HepG2 (cell line): Measurements from ENCODE around the gene LRRC55. TPM values are rescaled to one million over a fixed set of nuclear protein-coding genes. Genes with fewer than 3 reads are reported as not detected.

Experiments used
- ATAC-seq: fragments of 200-7000 bp; cut with Tn5 transposase; 3 replicates; pipeline ENCODE4 v1.9.1; 2020; ENCODE audit warnings: mild to moderate bottlenecking, moderate library complexity
- BruUV-seq: library from RNA; stranded (reverse); fragments of 400-500 nt; replicated peaks from 2 replicates; lab custom pipeline; 2021; lab: Mats Ljungman, UMichigan
- CTCF ChIA-PET: fragments of 300-600 bp; formaldehyde crosslinking; extraction: SDS; loops from one replicate; lab custom pipeline; 2021; ENCODE audit warnings: low total read pairs, inconsistent platforms, low intra/inter-chr PET ratio; lab: Yijun Ruan, JAX
- POLR2A ChIA-PET: fragments of 350-600 bp; sonication (Branson Sonifier 250); formaldehyde crosslinking; loops from one replicate; lab custom pipeline; 2020; ENCODE audit warnings: antibody characterized with exemption, inconsistent platforms; lab: Yijun Ruan, JAX
- DNase-seq: peaks from one replicate; pipeline ENCODE4 v3.0.0-alpha.2; 2015; ENCODE audit warnings: low spot score
- FAIRE-seq: peaks from 3 replicates; lab custom pipeline; 2011; peaks lifted over from hg19 to GRCh38; lab: Jason Lieb, UNC
- H2AFZ ChIP-seq: one replicate; pipeline ENCODE4 v1.6.1; 2011; ENCODE audit warnings: low read length, inconsistent platforms
- H3K27ac ChIP-seq: fragments of 300-600 bp; 3 replicates; pipeline ENCODE4 v1.8.0; 2011; ENCODE audit warnings: mixed run types, mild to moderate bottlenecking, mixed read lengths, low read length, inconsistent platforms; ENCODE audit not compliant: insufficient read depth; ENCODE audit errors: extremely low read length
- H3K27me3 ChIP-seq, 2 experiments: fragments of 200-600 bp in 1 of 2; 2 replicates in 1 of 2; 3 replicates in 1 of 2; pipeline versions ENCODE4 v1.6.0 to v1.8.0; 2011; ENCODE audit warnings: low read length in 2 of 2, mild to moderate bottlenecking in 2 of 2, moderate library complexity in 2 of 2, inconsistent platforms in 1 of 2; ENCODE audit not compliant: insufficient read depth in 2 of 2, control insufficient read depth in 1 of 2
- H3K36me3 ChIP-seq, 2 experiments: fragments of 200-600 bp in 1 of 2; replicated peaks in 1 of 2; 2 replicates in 1 of 2; 3 replicates in 1 of 2; pipeline versions ENCODE4 v1.5.1 to v1.8.0; 2011; ENCODE audit warnings: low read length in 2 of 2, inconsistent platforms in 1 of 2; ENCODE audit not compliant: insufficient read depth in 2 of 2, control insufficient read depth in 1 of 2
- H3K4me1 ChIP-seq: 2 replicates; pipeline ENCODE4 v1.5.1; 2012; ENCODE audit warnings: low read length, inconsistent platforms; ENCODE audit not compliant: insufficient read depth
- H3K4me2 ChIP-seq: 2 replicates; pipeline ENCODE4 v1.6.0; 2011; ENCODE audit warnings: low read depth, low read length, inconsistent platforms
- H3K4me3 ChIP-seq, 3 experiments: fragments of 200-600 bp in 1 of 3; sonication (generic), shearing (Covaris generic) in 1 of 3; replicated peaks in 1 of 3; 2 replicates each; pipeline ENCODE4 v1.5.1; 2011 to 2016; ENCODE audit warnings: low read length in 3 of 3, inconsistent platforms in 2 of 3, low read depth in 2 of 3, mild to moderate bottlenecking in 2 of 3, control low read depth in 1 of 3, mixed read lengths in 1 of 3; ENCODE audit not compliant: insufficient read depth in 1 of 3
- H3K79me2 ChIP-seq: one replicate; pipeline ENCODE4 v1.6.1; 2011; ENCODE audit warnings: low read length, inconsistent platforms; ENCODE audit not compliant: insufficient read depth
- H3K9ac ChIP-seq: 2 replicates; pipeline ENCODE4 v1.6.0; 2011; ENCODE audit warnings: mild to moderate bottlenecking, low read depth, low read length, inconsistent platforms; ENCODE audit not compliant: insufficient read depth
- H3K9me3 ChIP-seq: 2 replicates; pipeline ENCODE4 v1.5.1; 2012; ENCODE audit warnings: mild to moderate bottlenecking, low read length
- H4K20me1 ChIP-seq: 2 replicates; pipeline ENCODE4 v1.6.0; 2011; ENCODE audit warnings: inconsistent platforms, mild to moderate bottlenecking, low read length, moderate library complexity; ENCODE audit not compliant: insufficient read depth
- EED ChIP-seq: sonication (generic); formaldehyde crosslinking; IDR thresholded peaks from 2 replicates; pipeline ENCODE4 v1.5.0; 2020; ENCODE audit warnings: mild to moderate bottlenecking, missing genetic modification reagents
- FLYWCH1 ChIP-seq: sonication (generic); formaldehyde crosslinking; IDR thresholded peaks from 2 replicates; pipeline ENCODE4 v1.8.1; 2023; ENCODE audit warnings: mild to moderate bottlenecking, missing genetic modification reagents
- GZF1 ChIP-seq: sonication (generic); formaldehyde crosslinking; IDR thresholded peaks from 2 replicates; pipeline ENCODE4 v1.5.1; 2020; ENCODE audit warnings: mild to moderate bottlenecking, missing genetic modification reagents
- HBP1 ChIP-seq: IDR thresholded peaks from 2 replicates; pipeline ENCODE4 v1.6.1; 2016; ENCODE audit warnings: low read depth, control low read depth
- KLF16 ChIP-seq, 2 experiments: sonication (generic) in 1 of 2; formaldehyde crosslinking in 1 of 2; IDR thresholded peaks; 2 replicates each; pipeline versions ENCODE4 v1.6.1 to v1.8.0; 2016 to 2023; ENCODE audit warnings: missing genetic modification reagents in 2 of 2, missing compliant biosample characterization in 1 of 2
- MAFK ChIP-seq, 2 experiments: IDR thresholded peaks in 1 of 2; conservative IDR thresholded peaks in 1 of 2; 2 replicates each; pipeline ENCODE4 v1.6.1; 2011; ENCODE audit warnings: improper control_type of control experiment in 2 of 2, low read length in 2 of 2
- NFYC ChIP-seq: IDR thresholded peaks from 2 replicates; pipeline ENCODE4 v1.6.1; 2016; ENCODE audit warnings: missing genetic modification reagents, missing compliant biosample characterization
- STAT6 ChIP-seq: sonication (generic); formaldehyde crosslinking; IDR thresholded peaks from 2 replicates; pipeline ENCODE4 v1.4.0; 2020; ENCODE audit warnings: missing genetic modification reagents, mild to moderate bottlenecking, borderline replicate concordance
- TAF1 ChIP-seq: sonication (generic); formaldehyde crosslinking; IDR thresholded peaks from 2 replicates; pipeline ENCODE4 v1.4.0; 2020; ENCODE audit warnings: missing genetic modification reagents
- TCF12 ChIP-seq, 2 experiments: fragments of 450-650 bp in 1 of 2; sonication (generic) in 1 of 2; formaldehyde crosslinking in 1 of 2; IDR thresholded peaks; 2 replicates each; pipeline versions ENCODE4 v1.6.1 to v1.8.0; 2017 to 2022; ENCODE audit warnings: antibody characterized with exemption in 1 of 2, mild to moderate bottlenecking in 1 of 2, missing genetic modification reagents in 1 of 2, moderate library complexity in 1 of 2
- ZBTB20 ChIP-seq: sonication (generic); formaldehyde crosslinking; IDR thresholded peaks from 2 replicates; pipeline ENCODE4 v1.8.1; 2023; ENCODE audit warnings: missing genetic modification reagents, low read depth, mild to moderate bottlenecking, borderline replicate concordance
- WGBS: methylation state at CpG from one replicate; pipeline ENCODE4 v1.1.6; 2017; ENCODE audit warnings: low lambda C conversion rate; 5-methylcytosine and 5-hydroxymethylcytosine counted together
- in situ Hi-C: cut with HindIII; loops from 2 replicates; pipeline ENCODE4 v1.10.0; 2017; ENCODE audit warnings: low pct_unique_long_range_greater_than_20kb; ENCODE audit not compliant: extremely low pct_ligation_motif_present
- intact Hi-C: fragments of 100-400 bp; cut with micrococcal nuclease; formaldehyde crosslinking; loops from one replicate; pipeline ENCODE4 v1.10.0; 2022; ENCODE audit not compliant: unreplicated experiment
- polyA plus RNA-seq, 8 experiments: library from polyadenylated mRNA; depleted of rRNA in 3 of 8; stranded (reverse) in 7 of 8; unstranded in 1 of 8; fragments of >200 nt; fragmentation: Illumina TruSeq in 4 of 8; extraction: Trizol in 4 of 8; gene quantifications; 2 replicates each; pipeline versions ENCODE4 v1.2.1 to v1.2.3, GENCODE V29; 2011 to 2016; ENCODE audit warnings: low read depth in 4 of 8, missing spikeins in 1 of 8, mixed read lengths in 1 of 8; ENCODE audit not compliant: insufficient read depth in 1 of 8
- total RNA-seq, 5 experiments: library from RNA; depleted of rRNA; stranded (reverse); fragments of >200 nt; fragmentation: Illumina TruSeq; extraction: Trizol; gene quantifications; 2 replicates each; pipeline ENCODE4 v1.2.3, GENCODE V29; 2016; ENCODE audit warnings: low read depth in 1 of 5
- TF ChIP-seq, protein P1 (sequence below): sonication (generic); formaldehyde crosslinking; IDR thresholded peaks from 2 replicates; pipeline ENCODE4 v1.5.1; 2020; ENCODE audit warnings: missing genetic modification reagents, mild to moderate bottlenecking, borderline replicate concordance

The LRRC55 gene
- total and polyA plus RNA-seq, 2 of the 13 experiments (the other 11 are each of a cell fraction or from before 2014, with no cell fraction given), result not detected

DNA sequence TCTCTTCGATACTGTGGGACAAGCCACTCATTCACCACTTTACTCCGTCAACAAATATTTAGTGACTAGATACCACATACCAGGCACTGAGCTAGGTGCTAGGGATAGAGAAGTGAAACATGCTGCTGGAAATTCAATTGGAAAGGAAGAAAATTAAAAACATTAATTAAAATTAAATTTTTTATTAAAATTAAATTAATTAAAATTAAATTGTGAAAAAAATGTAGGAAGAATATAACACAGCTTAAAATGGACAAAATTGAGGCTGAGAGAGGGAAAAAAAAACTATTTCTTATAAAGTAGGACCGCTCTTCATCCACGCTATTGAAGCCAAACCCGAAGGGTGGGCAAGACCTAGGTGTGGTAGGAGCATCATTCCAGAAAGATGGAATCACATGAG is 23.6 kb upstream of the LRRC55 start:
- WGBS, result 19% methylated on average over 5 of the region's 5 CpGs
- Histone ChIP-seq H3K79me2 (no peaks in the 10 kb centered on the region), H3K9me3 (no peaks in the 10 kb centered on the region), H3K4me3 (no peak overlapping the region), H3K9ac (no peak overlapping the region), H2AFZ (no peak overlapping the region), H3K27ac (no peak overlapping the region), H3K27me3 (peaks cover 2 to 7% of the 10 kb centered on the region in 2 experiments; a peak in 2 of 5 replicates), H4K20me1 (no peaks in the 10 kb centered on the region), H3K36me3 (no peaks in the 10 kb centered on the region), H3K4me1 (no peaks in the 10 kb centered on the region), H3K4me2 (no peak overlapping the region)
- ATAC-seq (no peak), FAIRE-seq (no peak), DNase-seq (no peak)
- in situ Hi-C loops, result no loop called here
- BruUV-seq, result no TSS peak
- intact Hi-C loops, result no loop called here
- no peak for TF ChIP-seq FLYWCH1 (CRISPR knock-in tag)
- TF ChIP-seq STAT6, result no peak
- no peak for TF ChIP-seq TAF1 (CRISPR knock-in tag)
- CTCF ChIA-PET, result no interaction called here
- POLR2A ChIA-PET, result no interaction called here

GRCh38 chr11:57158599-57158998 is 23.2 kb upstream of the LRRC55 start:
- H4K20me1 ChIP-seq, result no peaks in the 10 kb centered on the region
- no peak overlapping the region for H2AFZ ChIP-seq
- H3K4me1 ChIP-seq, result no peaks in the 10 kb centered on the region
- 0% methylated on average over 1 of the region's 1 CpG for WGBS
- ChIA-PET CTCF (no interaction called here), POLR2A (no interaction called here)
- BruUV-seq, result no TSS peak
- H3K9ac ChIP-seq, result no peak overlapping the region
- FAIRE-seq (no peak), DNase-seq (no peak), ATAC-seq (no peak)
- H3K4me2 ChIP-seq, result no peak overlapping the region
- H3K4me3 ChIP-seq, result no peak overlapping the region
- peaks cover 3 to 7% of the 10 kb centered on the region in 2 experiments; a peak in 2 of 5 replicates for H3K27me3 ChIP-seq
- no peaks in the 10 kb centered on the region for H3K79me2 ChIP-seq
- in situ Hi-C loops (no loop called here), intact Hi-C loops (no loop called here)
- H3K27ac ChIP-seq, result no peak overlapping the region
- no peaks in the 10 kb centered on the region for H3K9me3 ChIP-seq
- H3K36me3 ChIP-seq, result no peaks in the 10 kb centered on the region
- TF ChIP-seq KLF16 (CRISPR knock-in tag; IDR thresholded peaks at IDR 0.05) (no peak), GZF1 (CRISPR knock-in tag) (no peak), MAFK (conservative IDR thresholded peaks at IDR 0.05 in 1 of 2, IDR thresholded peaks at IDR 0.05 in 1 of 2; ENCODE audit: low read length in 2 of 2) (no peak), ZBTB20 (CRISPR knock-in tag) (no peak), NFYC (CRISPR knock-in tag) (no peak), EED (CRISPR knock-in tag) (no peak), TCF12 (IDR thresholded peaks at IDR 0.05) (no peak), TCF12 (CRISPR knock-in tag; IDR thresholded peaks at IDR 0.05) (no peak), HBP1 (CRISPR knock-in tag) (no peak)
- TF ChIP-seq, protein P1, sequence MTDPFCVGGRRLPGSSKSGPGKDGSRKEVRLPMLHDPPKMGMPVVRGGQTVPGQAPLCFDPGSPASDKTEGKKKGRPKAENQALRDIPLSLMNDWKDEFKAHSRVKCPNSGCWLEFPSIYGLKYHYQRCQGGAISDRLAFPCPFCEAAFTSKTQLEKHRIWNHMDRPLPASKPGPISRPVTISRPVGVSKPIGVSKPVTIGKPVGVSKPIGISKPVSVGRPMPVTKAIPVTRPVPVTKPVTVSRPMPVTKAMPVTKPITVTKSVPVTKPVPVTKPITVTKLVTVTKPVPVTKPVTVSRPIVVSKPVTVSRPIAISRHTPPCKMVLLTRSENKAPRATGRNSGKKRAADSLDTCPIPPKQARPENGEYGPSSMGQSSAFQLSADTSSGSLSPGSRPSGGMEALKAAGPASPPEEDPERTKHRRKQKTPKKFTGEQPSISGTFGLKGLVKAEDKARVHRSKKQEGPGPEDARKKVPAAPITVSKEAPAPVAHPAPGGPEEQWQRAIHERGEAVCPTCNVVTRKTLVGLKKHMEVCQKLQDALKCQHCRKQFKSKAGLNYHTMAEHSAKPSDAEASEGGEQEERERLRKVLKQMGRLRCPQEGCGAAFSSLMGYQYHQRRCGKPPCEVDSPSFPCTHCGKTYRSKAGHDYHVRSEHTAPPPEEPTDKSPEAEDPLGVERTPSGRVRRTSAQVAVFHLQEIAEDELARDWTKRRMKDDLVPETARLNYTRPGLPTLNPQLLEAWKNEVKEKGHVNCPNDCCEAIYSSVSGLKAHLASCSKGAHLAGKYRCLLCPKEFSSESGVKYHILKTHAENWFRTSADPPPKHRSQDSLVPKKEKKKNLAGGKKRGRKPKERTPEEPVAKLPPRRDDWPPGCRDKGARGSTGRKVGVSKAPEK (CRISPR knock-in tag), result no peak
